Measurements from ENCODE around the gene RIC8A.

GRCh38 chr11:235997-236773 lies 28.7 kb downstream of the RIC8A start, which contains the start of gene SIRT3:
- no peak for TF ChIP-seq POLR2A (IDR thresholded peaks at IDR 0.05)
- TF ChIP-seq, protein P1, sequence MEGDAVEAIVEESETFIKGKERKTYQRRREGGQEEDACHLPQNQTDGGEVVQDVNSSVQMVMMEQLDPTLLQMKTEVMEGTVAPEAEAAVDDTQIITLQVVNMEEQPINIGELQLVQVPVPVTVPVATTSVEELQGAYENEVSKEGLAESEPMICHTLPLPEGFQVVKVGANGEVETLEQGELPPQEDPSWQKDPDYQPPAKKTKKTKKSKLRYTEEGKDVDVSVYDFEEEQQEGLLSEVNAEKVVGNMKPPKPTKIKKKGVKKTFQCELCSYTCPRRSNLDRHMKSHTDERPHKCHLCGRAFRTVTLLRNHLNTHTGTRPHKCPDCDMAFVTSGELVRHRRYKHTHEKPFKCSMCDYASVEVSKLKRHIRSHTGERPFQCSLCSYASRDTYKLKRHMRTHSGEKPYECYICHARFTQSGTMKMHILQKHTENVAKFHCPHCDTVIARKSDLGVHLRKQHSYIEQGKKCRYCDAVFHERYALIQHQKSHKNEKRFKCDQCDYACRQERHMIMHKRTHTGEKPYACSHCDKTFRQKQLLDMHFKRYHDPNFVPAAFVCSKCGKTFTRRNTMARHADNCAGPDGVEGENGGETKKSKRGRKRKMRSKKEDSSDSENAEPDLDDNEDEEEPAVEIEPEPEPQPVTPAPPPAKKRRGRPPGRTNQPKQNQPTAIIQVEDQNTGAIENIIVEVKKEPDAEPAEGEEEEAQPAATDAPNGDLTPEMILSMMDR (IDR thresholded peaks at IDR 0.05) = no peak
